SKM-1 treated with dmso at 0.1 percent for 144 hours (cell line): ENCODE data around the gene TANGO2.

Experiments
- DNase-seq: peaks from one replicate; lab custom pipeline; 2025; ENCODE audit not compliant: unreplicated experiment; lab: John Stamatoyannopoulos, UW

TANGO2 gene

GRCh38 chr22:20024650-20025397 is 3.9 kb downstream of the TANGO2 start:
- no peak for DNase-seq

GRCh38 chr22:20025401-20026203 is 4.7 kb downstream of the TANGO2 start:
- no peak for DNase-seq

- no peak for DNase-seq
Measured at GRCh38 chr22:20026204-20026908, 5.4 kb downstream of the TANGO2 start.

- no peak for DNase-seq
Measured at GRCh38 chr22:20026996-20027601, 6.2 kb downstream of the TANGO2 start.

GRCh38 chr22:20027966-20028854 is 7.3 kb downstream of the TANGO2 start:
- no peak for DNase-seq

GRCh38 chr22:20028855-20029549 is 8.1 kb downstream of the TANGO2 start:
- DNase-seq: no peak

- DNase-seq: no peak
Measured at GRCh38 chr22:20029550-20030225, 8.8 kb downstream of the TANGO2 start.

- no peak for DNase-seq
Measured at GRCh38 chr22:20031732-20032406, 11.0 kb downstream of the TANGO2 start.

- no peak for DNase-seq
Measured at GRCh38 chr22:20032407-20032991, 11.6 kb downstream of the TANGO2 start.

- DNase-seq: no peak
Measured at GRCh38 chr22:20033045-20033706, 12.3 kb downstream of the TANGO2 start.

- no peak for DNase-seq
Measured at GRCh38 chr22:20034143-20034542, 13.2 kb downstream of the TANGO2 start.

GRCh38 chr22:20035375-20036083 is 14.6 kb downstream of the TANGO2 start:
- no peak for DNase-seq

- DNase-seq: no peak
Measured at GRCh38 chr22:20036084-20036482, 15.2 kb downstream of the TANGO2 start.

GRCh38 chr22:20036535-20037392 is 15.9 kb downstream of the TANGO2 start:
- DNase-seq: no peak

GRCh38 chr22:20037419-20037818 is 16.5 kb downstream of the TANGO2 start:
- DNase-seq: peak; percentile 25

- DNase-seq: no peak
Measured at GRCh38 chr22:20038574-20038973, 17.7 kb downstream of the TANGO2 start.
